Measurements from ENCODE around the gene NCBP3.

The NCBP3 gene

GRCh38 chr17:3755335-3756030 is 90.6 kb downstream of the NCBP3 start:
- Histone ChIP-seq H3K4me1 (ENCODE audit: insufficient read depth, low read length, severe bottlenecking) (peaks cover 4% of the 10 kb centered on the region), H4K20me1 (ENCODE audit: insufficient read depth, low read length) (no peaks in the 10 kb centered on the region), H3K79me2 (ENCODE audit: insufficient read depth, low read length) (no peaks in the 10 kb centered on the region), H3K36me3 (ENCODE audit: insufficient read depth, low read length) (no peaks in the 10 kb centered on the region; the same call in 1 of the 2 replicates), H3K27ac (ENCODE audit: low read depth, low read length, poor library complexity, severe bottlenecking) (no peak overlapping the region), H3K4me3 (ENCODE audit: low read depth, low read length, poor library complexity, severe bottlenecking) (peak overlapping the region; percentile 65), H3K9me2 (ENCODE audit: low read depth, low read length) (no peaks in the 10 kb centered on the region), H3K9ac (ENCODE audit: low read length) (peak overlapping the region; percentile 69), H3K4me2 (ENCODE audit: low read length) (peak overlapping the region; percentile 81), H2AFZ (ENCODE audit: low read length) (no peak overlapping the region), H3F3A (ENCODE audit: insufficient read depth, low read length) (no peaks in the 10 kb centered on the region), H3K27me3 (ENCODE audit: insufficient read depth, low read length) (peaks cover 3% of the 10 kb centered on the region; the same call in 1 of the 2 replicates), H3K9me3 (ENCODE audit: low read length) (peaks cover 6% of the 10 kb centered on the region; the same call in 1 of the 2 replicates)
- no peak for TF ChIP-seq CTCF (IDR thresholded peaks at IDR 0.05; ENCODE audit: low read length)
- TF ChIP-seq EZH2 (IDR thresholded peaks at IDR 0.05; ENCODE audit: borderline replicate concordance, low read length), result no peak

GRCh38 chr17:3754458-3755334 is 91.3 kb downstream of the NCBP3 start:
- Histone ChIP-seq H3K27me3 (ENCODE audit: insufficient read depth, low read length) (peaks cover under 1% of the 10 kb centered on the region; the same call in 1 of the 2 replicates), H3K4me2 (ENCODE audit: low read length) (peak overlapping the region; percentile 81), H3K4me3 (ENCODE audit: low read depth, low read length, poor library complexity, severe bottlenecking) (peak overlapping the region; percentile 65), H3K79me2 (ENCODE audit: insufficient read depth, low read length) (no peaks in the 10 kb centered on the region), H3K27ac (ENCODE audit: low read depth, low read length, poor library complexity, severe bottlenecking) (no peak overlapping the region), H3K9me3 (ENCODE audit: low read length) (peaks cover 1% of the 10 kb centered on the region; the same call in 1 of the 2 replicates), H3K9ac (ENCODE audit: low read length) (peak overlapping the region; percentile 69), H3K36me3 (ENCODE audit: insufficient read depth, low read length) (no peaks in the 10 kb centered on the region; the same call in 1 of the 2 replicates), H3F3A (ENCODE audit: insufficient read depth, low read length) (no peaks in the 10 kb centered on the region), H2AFZ (ENCODE audit: low read length) (no peak overlapping the region), H4K20me1 (ENCODE audit: insufficient read depth, low read length) (no peaks in the 10 kb centered on the region), H3K9me2 (ENCODE audit: low read depth, low read length) (no peaks in the 10 kb centered on the region), H3K4me1 (ENCODE audit: insufficient read depth, low read length, severe bottlenecking) (peaks cover 4% of the 10 kb centered on the region)
- TF ChIP-seq CTCF (IDR thresholded peaks at IDR 0.05; ENCODE audit: low read length), result no peak
- TF ChIP-seq EZH2 (IDR thresholded peaks at IDR 0.05; ENCODE audit: borderline replicate concordance, low read length), result no peak

- Histone ChIP-seq H3K4me3 (ENCODE audit: low read depth, low read length, poor library complexity, severe bottlenecking) (peak overlapping the region; percentile 65), H3K36me3 (ENCODE audit: insufficient read depth, low read length) (no peaks in the 10 kb centered on the region), H3K79me2 (ENCODE audit: insufficient read depth, low read length) (no peaks in the 10 kb centered on the region)
These were observed 92.0 kb downstream of the NCBP3 start for GRCh38 chr17:3754066-3754457.

More at GRCh38 chr17:3754066-3754457, 92.0 kb downstream of the NCBP3 start:
- Histone ChIP-seq H3K9me2 (ENCODE audit: low read depth, low read length) (no peaks in the 10 kb centered on the region), H3K4me2 (ENCODE audit: low read length) (peak overlapping the region; percentile 38; the same call in 1 of the 2 replicates), H3K9me3 (ENCODE audit: low read length) (no peaks in the 10 kb centered on the region), H3K27me3 (ENCODE audit: insufficient read depth, low read length) (no peaks in the 10 kb centered on the region), H3K9ac (ENCODE audit: low read length) (no peak overlapping the region), H3K27ac (ENCODE audit: low read depth, low read length, poor library complexity, severe bottlenecking) (no peak overlapping the region), H3K4me1 (ENCODE audit: insufficient read depth, low read length, severe bottlenecking) (peaks cover 4% of the 10 kb centered on the region), H4K20me1 (ENCODE audit: insufficient read depth, low read length) (no peaks in the 10 kb centered on the region), H2AFZ (ENCODE audit: low read length) (no peak overlapping the region), H3F3A (ENCODE audit: insufficient read depth, low read length) (no peaks in the 10 kb centered on the region)
- TF ChIP-seq CTCF (IDR thresholded peaks at IDR 0.05; ENCODE audit: low read length) (no peak), EZH2 (IDR thresholded peaks at IDR 0.05; ENCODE audit: borderline replicate concordance, low read length) (no peak)

Measured in OCI-LY1 (cell line).